Activated T-helper 17 cell treated with anti-CD3 and anti-CD28 coated beads, Interleukin-2, amount 50 U/mL, for 72 hours (primary cell): ENCODE data around the gene CD79A. TPM values are rescaled to one million over a fixed set of nuclear protein-coding genes. Genes with fewer than 3 reads are reported as not detected.
"Not testable (repeated sequence)": the region's sequence is repeated elsewhere in the genome, so short reads cannot be mapped to it uniquely, and the experiment has no call there.

ENCODE experiments used
- ATAC-seq: fragments of 150-1000 bp; cut with Tn5 transposase; replicated peaks from 2 replicates; pipeline ENCODE4 v1.10.0; 2021; ENCODE audit warnings: mild to moderate bottlenecking, moderate library complexity
- H3K27ac Mint-ChIP-seq: one replicate; pipeline ENCODE4 v1.8.0; 2022; ENCODE audit warnings: mixed read lengths
- H3K27me3 Mint-ChIP-seq: one replicate; pipeline ENCODE4 v1.8.0; 2022; ENCODE audit warnings: mixed read lengths
- H3K36me3 Mint-ChIP-seq: one replicate; pipeline ENCODE4 v1.8.0; 2022; ENCODE audit warnings: low read depth, mild to moderate bottlenecking, mixed read lengths
- H3K4me1 Mint-ChIP-seq: one replicate; pipeline ENCODE4 v1.8.0; 2022; ENCODE audit warnings: mixed read lengths
- H3K4me3 Mint-ChIP-seq: one replicate; pipeline ENCODE4 v1.8.0; 2022; ENCODE audit warnings: mild to moderate bottlenecking, mixed read lengths
- H3K9me3 Mint-ChIP-seq: one replicate; pipeline ENCODE4 v1.8.0; 2022; ENCODE audit warnings: mixed read lengths
- total RNA-seq, 2 donors: library from RNA; stranded (reverse); gene quantifications; one replicate each; pipeline ENCODE4 v1.2.3, GENCODE V29; 2022

The CD79A gene
- total RNA-seq, 2 donors from 2014 or later: 0.22 to 0.98 TPM

DNA sequence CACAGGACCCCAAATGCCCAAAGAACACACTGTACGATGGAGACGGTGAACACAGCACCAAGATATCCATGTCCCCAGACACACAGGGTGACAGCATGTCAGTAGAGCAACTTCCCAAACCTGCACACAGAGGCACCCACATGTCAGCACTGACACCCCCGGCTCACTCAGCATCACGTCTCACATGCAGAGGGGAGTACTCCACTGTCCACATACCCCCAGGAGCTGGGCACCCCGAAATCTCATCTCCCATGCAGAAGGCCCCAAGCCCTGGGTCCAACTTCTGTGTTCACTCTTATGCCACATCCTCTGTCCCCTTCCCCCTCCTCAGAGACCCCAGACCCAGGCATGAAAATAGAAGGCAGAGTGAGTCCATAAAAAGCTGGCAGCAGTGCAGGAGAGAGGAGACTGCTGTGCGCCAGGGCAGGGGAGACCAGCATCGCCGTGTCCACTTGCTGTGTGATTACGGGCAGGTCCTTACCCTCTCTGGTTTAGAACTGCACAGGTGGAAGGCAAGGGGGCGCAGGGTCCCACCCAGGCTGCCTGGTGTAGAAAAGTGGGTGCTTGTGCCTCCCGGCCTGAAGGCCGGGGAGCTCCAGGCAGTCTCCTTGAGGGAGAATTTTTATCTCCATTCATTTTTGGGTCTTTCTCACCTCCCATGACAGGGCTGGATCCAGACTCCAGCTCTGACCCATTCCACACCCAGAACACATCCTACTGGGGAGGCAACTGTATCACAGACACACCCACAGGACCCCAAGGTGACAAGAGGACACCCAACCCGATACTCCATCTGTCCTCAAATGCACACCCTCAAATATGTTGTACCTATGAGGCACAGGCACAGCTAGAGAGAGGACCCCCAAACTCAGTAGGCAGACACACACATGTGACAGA lies 34.2 kb downstream of the CD79A start:
- Mint-ChIP-seq H3K27ac (peak overlapping the region; percentile 3), H3K4me3 (peak overlapping the region; percentile 2), H3K4me1 (peaks cover 17% of the 10 kb centered on the region), H3K27me3 (peaks cover 27% of the 10 kb centered on the region), H3K9me3 (no peaks in the 10 kb centered on the region), H3K36me3 (peaks cover 29% of the 10 kb centered on the region)
- ATAC-seq: peak; percentile 11

DNA sequence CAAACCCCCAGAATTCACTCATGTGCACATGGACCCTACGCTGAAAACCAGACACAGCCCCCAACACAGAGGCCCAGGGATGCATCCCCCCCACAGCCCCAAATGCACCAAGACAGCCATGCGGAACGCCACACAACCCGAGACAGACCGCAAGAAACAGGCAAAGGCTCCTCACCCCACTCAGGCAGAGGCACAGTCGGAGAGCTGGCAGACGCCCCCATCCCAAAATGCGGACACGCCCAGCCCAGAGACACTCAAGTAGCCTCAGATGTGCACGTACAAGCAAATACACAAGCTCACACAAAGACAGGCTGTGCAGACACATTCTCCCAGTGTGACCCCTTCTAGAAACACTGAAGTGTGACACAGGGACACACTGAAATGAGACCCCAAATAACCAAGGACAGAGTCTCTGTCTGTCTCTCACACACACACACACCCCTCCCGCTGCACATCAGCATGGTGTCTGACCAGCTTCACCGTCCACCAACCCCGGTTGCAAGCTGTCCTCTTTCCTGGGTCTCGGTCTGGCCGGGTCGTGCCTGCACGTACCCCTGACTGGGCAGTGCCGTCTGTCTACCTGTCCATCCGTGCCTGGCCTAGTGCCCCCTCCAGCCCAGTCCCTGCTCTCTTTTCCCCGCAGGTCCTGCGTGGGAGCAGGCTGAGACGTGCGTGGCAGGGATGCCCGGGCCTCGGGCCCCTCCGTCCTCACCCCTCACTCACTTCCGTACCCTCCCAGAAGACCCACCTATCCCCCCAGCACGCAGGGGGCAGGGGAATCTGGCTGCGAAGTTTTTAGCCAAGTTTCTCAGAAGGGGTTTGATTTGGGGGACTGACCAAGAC lies 35.0 kb downstream of the CD79A start:
- no peak for ATAC-seq
- H3K27ac Mint-ChIP-seq: peak overlapping the region; percentile 3
- H3K27me3 Mint-ChIP-seq: peaks cover 27% of the 10 kb centered on the region
- H3K4me1 Mint-ChIP-seq: peaks cover 12% of the 10 kb centered on the region
- H3K9me3 Mint-ChIP-seq: no peaks in the 10 kb centered on the region
- peak overlapping the region; percentile 2 for H3K4me3 Mint-ChIP-seq
- peaks cover 20% of the 10 kb centered on the region for H3K36me3 Mint-ChIP-seq

DNA sequence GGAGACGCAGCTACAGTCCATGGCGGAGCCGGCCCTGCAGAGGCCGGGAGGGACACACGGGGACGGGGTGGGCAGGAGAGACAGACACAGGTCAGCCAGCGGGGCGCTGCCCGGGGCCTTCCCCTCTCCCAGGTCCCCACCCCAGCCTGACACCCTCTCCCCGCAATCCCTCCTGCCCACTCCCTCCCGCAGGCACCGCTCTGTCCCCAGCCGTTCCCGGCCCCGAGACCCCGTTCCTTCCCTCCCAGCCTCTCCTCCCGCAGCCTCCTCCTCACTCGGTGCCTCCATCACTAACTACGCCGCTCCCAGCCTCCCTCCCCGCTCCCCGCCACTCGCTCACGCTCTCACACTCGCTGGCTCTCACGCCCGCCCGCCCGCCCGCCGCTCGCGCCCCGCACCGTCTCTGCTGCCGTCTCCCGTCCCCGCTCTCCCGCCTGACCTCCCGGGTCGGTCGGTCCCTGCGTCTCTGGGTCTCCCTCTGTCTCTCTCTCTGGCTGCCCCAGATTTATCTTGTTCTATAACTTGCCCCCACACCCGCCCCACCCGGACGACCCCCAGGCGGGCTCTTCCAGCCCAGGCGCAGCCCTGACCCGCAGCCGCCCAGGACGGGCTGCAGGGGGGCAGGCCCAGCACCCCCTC lies 35.9 kb downstream of the CD79A start:
- no peak overlapping the region for H3K4me3 Mint-ChIP-seq
- peaks cover 12% of the 10 kb centered on the region for H3K4me1 Mint-ChIP-seq
- ATAC-seq: peak; percentile 18
- peaks cover 27% of the 10 kb centered on the region for H3K27me3 Mint-ChIP-seq
- peaks cover 15% of the 10 kb centered on the region for H3K36me3 Mint-ChIP-seq
- H3K9me3 Mint-ChIP-seq: no peaks in the 10 kb centered on the region
- no peak overlapping the region for H3K27ac Mint-ChIP-seq

DNA sequence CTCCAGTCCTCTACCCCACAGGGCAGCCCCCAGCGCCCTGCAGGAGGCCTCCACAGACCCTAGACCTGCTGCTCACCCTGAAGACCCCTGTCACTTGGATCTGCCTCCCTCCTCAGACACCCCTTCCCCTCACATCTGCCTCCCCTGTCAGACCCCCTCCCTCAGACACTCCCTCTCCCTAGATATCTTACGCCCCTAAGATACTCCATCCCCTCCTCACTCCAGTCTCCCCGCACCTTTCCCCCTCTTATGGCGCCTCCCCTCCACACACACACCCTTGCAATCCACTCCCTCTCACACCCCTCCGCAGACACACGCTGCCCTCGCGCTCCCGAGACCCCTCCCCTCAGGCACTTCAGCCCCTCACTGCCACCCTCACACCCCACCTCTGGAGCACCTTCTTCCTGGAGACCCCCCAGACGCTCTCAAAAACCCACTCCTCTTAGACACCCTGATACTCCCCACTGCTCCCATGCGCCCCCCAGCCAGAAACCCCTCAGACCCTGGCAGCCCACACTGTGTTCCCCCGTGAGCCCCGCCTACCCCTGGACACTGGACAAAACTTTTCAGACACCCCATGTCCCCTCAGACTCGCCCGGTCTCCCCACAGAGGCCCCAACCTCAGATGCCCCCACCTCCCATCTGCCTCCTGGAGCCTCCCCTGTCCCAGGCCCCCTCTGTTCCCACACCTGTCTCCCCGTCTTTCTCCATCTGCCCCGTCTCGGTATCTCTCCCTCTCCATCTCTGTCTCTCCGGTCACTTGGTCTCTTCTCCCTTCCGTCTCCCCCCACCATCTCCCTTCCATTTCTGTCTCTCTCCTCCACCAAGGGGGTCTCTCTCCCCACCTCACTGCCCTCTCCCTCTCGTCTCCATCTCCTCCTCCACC lies 36.7 kb downstream of the CD79A start:
- Mint-ChIP-seq H3K4me1 (peaks cover 12% of the 10 kb centered on the region), H3K36me3 (peaks cover 15% of the 10 kb centered on the region), H3K4me3 (no peak overlapping the region), H3K27me3 (peaks cover 27% of the 10 kb centered on the region), H3K9me3 (no peaks in the 10 kb centered on the region), H3K27ac (no peak overlapping the region)
- ATAC-seq: no peak

DNA sequence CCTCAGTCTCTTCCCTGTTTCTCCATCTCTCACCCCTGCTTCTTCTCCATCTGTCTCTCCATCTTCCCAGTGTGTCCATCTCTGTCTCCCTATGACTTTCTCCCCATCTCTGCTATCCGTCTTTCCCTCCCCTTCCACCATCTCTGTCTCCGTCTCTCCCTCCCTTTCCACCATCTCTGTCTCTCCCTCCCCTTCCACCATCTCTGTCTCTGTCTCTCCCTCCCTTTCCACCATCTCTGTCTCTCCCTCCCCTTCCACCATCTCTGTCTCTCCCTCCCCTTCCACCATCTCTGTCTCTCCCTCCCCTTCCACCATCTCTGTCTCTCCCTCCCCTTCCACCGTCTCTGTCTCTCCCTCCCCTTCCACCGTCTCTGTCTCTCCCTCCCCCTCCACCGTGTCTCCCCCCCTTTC lies 37.4 kb downstream of the CD79A start:
- H3K4me1 Mint-ChIP-seq: peaks cover 12% of the 10 kb centered on the region
- peaks cover 15% of the 10 kb centered on the region for H3K36me3 Mint-ChIP-seq
- not testable (repeated sequence) for H3K9me3 Mint-ChIP-seq, H3K4me3 Mint-ChIP-seq, H3K27ac Mint-ChIP-seq, ATAC-seq
- peaks cover 27% of the 10 kb centered on the region for H3K27me3 Mint-ChIP-seq

DNA sequence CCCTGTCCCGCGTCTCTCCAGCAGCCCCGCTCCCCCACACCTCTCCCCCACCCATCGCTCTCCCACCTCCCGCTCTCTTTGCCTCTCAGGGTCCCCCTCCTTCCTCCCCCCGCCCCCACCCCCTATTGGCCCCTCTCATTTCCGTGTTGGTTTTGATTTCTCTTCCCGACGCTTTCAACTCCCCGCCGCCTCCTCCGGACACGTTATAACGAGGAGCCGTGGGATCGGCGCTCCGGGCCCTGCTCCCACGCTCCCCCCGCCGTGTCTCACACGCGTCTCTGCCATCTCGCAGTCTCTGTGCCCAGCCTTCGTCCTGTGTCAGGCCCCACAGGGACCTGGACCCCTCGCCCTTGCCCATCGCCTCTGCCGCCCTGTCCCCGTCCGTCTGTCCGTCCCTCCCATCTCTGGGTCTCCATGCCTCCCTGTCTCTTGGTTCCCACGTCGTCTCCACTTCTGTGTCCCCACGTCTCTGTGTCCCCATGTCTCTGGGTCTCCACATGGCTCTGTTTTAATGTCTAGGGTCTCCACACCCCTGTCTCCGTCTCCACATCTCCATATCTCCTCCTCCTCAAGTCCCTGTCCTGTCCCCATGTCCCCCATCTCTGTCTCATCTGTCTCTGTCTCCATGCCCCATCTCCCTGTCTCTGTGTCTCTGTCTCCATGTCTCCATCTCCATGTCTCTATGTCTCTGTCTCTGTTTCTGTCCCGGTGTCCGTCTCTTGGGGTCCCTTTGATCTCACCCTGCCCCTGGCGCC lies 38.1 kb downstream of the CD79A start:
- Mint-ChIP-seq H3K36me3 (peaks cover 15% of the 10 kb centered on the region), H3K4me3 (no peak overlapping the region), H3K27me3 (peaks cover 27% of the 10 kb centered on the region), H3K4me1 (peaks cover 12% of the 10 kb centered on the region), H3K27ac (no peak overlapping the region), H3K9me3 (no peaks in the 10 kb centered on the region)
- ATAC-seq: no peak

DNA sequence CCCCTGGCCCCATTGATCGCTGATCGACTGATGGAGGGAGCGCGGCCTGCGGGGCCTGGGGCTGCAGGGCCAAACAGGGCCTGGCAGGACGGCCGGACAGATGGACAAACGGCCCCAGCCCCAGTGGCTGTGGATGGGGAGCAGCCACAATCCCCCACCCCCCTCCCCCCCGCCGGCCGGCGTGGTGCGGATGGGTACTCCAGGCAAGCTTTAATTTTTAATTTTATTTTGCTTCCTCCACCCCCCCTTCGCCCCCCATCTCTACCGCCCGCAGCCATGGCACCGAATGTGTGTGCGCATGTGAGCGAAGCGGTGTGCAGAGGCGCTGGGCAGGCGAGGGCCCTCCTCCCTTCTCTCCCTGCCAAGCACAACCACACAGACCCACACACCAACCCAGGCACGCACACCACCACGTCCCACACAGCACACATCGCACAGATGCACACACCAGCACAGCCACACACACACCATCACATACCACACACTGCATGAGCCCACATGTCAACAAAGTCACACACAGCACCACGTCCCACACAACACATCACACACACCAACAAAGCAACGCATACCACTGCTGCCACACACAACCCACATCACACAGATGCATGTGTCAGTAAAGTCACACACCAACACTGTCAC lies 38.8 kb downstream of the CD79A start:
- peak; percentile 8 for ATAC-seq
- peaks cover 27% of the 10 kb centered on the region for H3K27me3 Mint-ChIP-seq
- peaks cover 11% of the 10 kb centered on the region for H3K36me3 Mint-ChIP-seq
- H3K4me1 Mint-ChIP-seq: peaks cover 8% of the 10 kb centered on the region
- no peak overlapping the region for H3K27ac Mint-ChIP-seq
- no peak overlapping the region for H3K4me3 Mint-ChIP-seq
- no peaks in the 10 kb centered on the region for H3K9me3 Mint-ChIP-seq

DNA sequence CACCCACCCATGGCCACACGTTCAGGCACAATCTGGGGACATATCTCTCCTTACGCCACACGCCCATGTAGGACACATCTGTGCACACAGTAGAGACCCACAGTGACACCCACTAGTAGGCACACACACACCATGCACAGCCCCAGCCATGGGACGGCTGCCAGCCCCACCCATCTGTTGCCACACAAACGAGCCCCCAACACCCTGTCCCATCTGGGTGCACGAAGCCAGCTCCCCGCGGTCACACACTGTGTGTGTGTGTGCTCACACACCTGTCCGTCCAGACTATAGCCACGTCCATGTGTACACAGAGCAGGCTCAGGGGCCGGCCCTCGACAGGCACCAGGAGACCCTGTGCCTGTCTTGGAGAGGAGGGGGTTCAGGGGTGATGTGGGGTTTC lies 40.6 kb downstream of the CD79A start:
- H3K36me3 Mint-ChIP-seq: no peaks in the 10 kb centered on the region
- H3K4me1 Mint-ChIP-seq: peaks cover 8% of the 10 kb centered on the region
- no peak overlapping the region for H3K27ac Mint-ChIP-seq
- peaks cover 20% of the 10 kb centered on the region for H3K27me3 Mint-ChIP-seq
- no peaks in the 10 kb centered on the region for H3K9me3 Mint-ChIP-seq
- no peak for ATAC-seq
- H3K4me3 Mint-ChIP-seq: no peak overlapping the region

DNA sequence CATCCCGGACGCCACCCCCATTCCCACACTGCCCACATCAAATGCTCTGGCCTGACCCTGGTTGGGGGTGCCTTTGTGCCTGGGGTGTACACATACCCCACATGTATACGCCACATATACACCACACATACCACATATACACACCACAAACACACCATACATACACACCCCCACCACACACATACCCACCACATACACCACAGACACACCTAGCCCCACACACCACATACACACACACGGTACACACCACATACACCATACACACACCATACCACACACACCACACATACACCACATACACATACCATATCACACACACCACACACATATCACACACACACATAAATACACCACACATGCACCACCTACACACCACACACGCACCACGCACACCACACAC lies 41.0 kb downstream of the CD79A start:
- peaks cover 9% of the 10 kb centered on the region for H3K4me1 Mint-ChIP-seq

DNA sequence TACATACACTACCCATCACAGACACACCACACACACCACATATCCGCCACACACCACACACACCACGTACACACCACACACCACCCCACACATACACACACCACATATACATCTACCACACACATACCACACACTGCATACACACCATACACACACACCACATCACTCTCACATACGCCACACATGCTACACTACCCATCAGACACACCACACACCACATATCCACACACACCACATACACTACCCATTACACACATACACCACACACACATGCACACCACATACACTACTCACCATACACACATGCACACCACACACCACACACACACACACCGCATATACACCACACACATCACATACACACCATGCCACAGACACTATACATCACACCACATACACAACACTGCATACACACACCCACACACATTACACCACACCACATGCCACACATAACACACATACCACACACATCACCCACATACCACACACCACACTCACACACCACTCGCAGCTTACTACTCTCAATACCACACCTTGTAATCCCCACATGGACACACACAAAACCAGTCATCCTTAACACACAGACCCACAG lies 41.7 kb downstream of the CD79A start:
- peaks cover 20% of the 10 kb centered on the region for H3K27me3 Mint-ChIP-seq
- H3K9me3 Mint-ChIP-seq: no peaks in the 10 kb centered on the region
- H3K36me3 Mint-ChIP-seq: no peaks in the 10 kb centered on the region
- peaks cover 14% of the 10 kb centered on the region for H3K4me1 Mint-ChIP-seq
- no peak overlapping the region for H3K27ac Mint-ChIP-seq
- H3K4me3 Mint-ChIP-seq: no peak overlapping the region
- ATAC-seq: no peak

More for the DNA sequence above, 41.0 kb downstream of the CD79A start:
- H3K4me3 Mint-ChIP-seq: no peak overlapping the region
- H3K27me3 Mint-ChIP-seq: peaks cover 21% of the 10 kb centered on the region
- no peaks in the 10 kb centered on the region for H3K36me3 Mint-ChIP-seq
- no peaks in the 10 kb centered on the region for H3K9me3 Mint-ChIP-seq
- no peak overlapping the region for H3K27ac Mint-ChIP-seq
- no peak for ATAC-seq

DNA sequence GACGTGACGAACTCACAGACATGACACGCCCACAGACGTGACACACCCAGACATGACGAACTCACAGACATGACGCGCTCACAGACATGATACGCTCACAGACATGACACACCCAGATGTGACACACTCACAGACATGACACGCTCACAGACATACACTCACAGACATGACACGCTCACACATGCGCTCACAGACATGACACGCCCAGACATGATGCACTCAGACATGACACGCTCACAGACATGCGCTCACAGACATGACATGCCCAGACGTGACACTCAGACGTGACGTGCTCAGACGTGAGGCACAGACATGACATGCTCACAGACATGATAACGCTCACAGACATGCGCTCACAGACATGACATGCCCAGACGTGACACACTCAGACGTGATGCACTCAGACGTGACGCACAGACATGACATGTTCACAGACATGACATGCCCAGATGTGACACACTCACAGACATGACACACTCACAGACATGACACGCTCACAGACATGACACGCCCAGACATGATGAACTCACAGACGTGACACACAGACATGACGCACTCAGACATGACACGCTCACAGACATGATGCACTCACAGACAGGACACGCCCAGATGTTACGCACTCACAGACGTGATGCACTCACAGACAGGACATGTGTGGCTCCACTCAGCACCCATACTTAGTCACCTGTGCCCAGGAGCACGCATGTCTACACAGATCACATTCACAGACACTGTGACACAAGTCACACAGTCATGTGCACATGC lies 43.1 kb downstream of the CD79A start:
- Mint-ChIP-seq H3K36me3 (no peaks in the 10 kb centered on the region), H3K27me3 (peaks cover 12% of the 10 kb centered on the region), H3K4me3 (no peak overlapping the region), H3K27ac (no peak overlapping the region), H3K9me3 (no peaks in the 10 kb centered on the region), H3K4me1 (peaks cover 10% of the 10 kb centered on the region)
- ATAC-seq: no peak
